ENCODE data around the gene C10orf67.

- TF ChIP-seq EZH2 (IDR thresholded peaks at IDR 0.05; ENCODE audit: insufficient read depth, poor library complexity, severe bottlenecking) (no peak), EZH2phosphoT487 (IDR thresholded peaks at IDR 0.05; ENCODE audit: insufficient read depth, low read depth) (no peak)
Measured at GRCh38 chr10:23293145-23293724, 51.4 kb downstream of the C10orf67 start.
